GM18868 (cell line): ENCODE measurements around the gene CTSA.

Experiments used
- ATAC-seq: cut with Tn5 transposase; IDR thresholded peaks from one replicate; pipeline ENCODE4 v1.9.1; 2021; ENCODE audit warnings: mild to moderate bottlenecking, moderate library complexity; ENCODE audit not compliant: unreplicated experiment

Gene CTSA

DNA sequence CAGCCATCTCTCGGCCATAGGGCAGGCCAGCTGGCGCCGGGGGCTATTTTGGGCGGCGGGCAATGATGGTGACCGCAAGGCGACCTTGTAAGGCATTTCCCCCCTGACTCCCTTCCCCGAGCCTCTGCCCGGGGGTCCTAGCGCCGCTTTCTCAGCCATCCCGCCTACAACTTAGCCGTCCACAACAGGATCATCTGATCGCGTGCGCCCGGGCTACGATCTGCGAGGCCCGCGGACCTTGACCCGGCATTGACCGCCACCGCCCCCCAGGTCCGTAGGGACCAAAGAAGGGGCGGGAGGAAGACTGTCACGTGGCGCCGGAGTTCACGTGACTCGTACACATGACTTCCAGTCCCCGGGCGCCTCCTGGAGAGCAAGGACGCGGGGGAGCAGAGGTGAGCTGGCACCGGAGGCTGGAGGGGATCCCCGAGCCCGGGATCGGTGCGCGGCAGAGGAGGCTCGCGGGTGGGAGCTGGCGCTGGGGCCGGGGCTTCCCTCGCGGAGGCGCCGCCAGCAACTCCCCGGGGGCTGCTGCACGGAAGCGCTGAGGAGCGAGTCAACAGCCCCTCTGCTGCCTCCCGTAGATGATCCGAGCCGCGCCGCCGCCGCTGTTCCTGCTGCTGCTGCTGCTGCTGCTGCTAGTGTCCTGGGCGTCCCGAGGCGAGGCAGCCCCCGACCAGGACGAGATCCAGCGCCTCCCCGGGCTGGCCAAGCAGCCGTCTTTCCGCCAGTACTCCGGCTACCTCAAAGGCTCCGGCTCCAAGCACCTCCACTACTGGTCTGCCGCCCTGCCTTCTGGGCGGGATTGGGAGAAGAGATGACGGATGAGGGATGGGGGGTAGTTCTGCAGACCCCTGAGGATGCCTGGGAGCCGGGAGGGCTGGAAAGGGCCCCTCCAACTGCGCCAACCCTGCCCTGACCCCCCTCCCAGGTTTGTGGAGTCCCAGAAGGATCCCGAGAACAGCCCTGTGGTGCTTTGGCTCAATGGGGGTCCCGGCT is at the start of gene CTSA, which contains the start of gene NEURL2:
TSS of gene CTSA (plus strand) at position 351 of the 999 bp plus-strand sequence. CDS start at position 585, 234 bp downstream.
TSS of gene NEURL2 (minus strand) at position 224 of the 999 bp plus-strand sequence. CDS start at position 7, 217 bp downstream.
- ATAC-seq: peak; percentile 81

DNA sequence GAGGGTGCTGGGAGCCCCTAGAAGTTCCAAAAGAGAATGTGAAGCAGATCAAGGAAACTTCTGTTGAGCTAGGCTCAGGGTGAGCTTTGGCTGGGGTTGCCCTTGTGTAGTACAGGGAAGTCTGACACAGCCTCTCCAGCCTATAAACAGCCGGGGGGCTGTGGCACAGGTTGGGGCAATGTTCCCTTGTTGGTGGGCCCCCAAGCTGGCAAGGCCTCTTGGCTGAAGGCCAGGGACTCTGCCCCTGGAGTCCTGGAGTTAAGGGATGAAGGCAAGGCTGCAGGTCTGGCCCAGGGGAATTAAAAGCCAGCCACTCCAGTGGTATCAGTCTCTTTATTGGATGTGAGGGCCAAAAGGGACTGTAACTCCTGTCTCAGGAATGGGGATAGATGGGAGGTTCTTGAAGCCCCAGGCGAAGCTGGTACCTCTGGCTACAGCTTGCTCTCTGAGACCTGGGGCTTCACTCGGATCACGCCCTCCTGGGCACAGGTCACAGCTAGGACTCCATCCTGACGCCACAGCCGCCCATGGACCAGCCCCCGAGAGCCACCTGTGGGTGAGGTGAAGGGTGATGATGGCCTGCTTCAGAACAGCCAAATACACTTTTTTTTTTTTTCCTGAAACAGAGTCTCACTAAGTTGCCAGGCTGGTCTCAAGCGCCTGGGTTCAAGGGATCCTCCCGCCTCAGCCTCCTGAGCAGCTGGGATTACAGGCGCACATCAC is 49.6 kb upstream of the CTSA start:
- ATAC-seq: no peak

DNA sequence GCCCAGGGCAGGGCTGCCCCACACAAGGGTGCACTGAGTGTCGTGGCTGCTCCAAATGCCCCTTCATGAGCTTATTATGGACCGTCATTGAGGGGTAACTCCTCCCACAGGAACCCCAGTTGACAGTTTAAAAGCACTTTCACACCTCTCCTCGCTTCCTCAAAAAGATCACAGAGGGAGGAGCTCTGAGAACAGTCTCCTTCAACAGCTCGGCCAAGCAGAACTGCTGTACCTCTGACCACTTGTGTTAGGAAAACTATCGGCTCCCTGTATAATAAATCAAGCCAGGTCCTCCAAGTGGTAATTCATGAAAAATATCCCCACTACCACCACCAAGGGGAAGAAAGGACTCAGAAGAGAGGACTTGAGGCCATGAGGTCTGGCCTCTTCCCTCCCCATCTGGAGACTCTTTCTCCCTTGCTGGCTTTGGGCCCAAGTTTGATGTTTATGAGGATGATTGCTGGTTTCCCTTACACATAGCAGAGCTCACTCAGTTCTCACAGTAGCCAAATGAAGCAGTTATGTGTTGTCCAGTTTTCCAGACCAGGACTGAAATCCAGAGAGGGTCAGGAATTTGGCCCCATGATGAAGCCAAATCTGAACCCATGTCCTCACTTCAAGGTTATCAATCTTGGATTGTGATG is 48.8 kb upstream of the CTSA start:
- ATAC-seq: peak; percentile 86

DNA sequence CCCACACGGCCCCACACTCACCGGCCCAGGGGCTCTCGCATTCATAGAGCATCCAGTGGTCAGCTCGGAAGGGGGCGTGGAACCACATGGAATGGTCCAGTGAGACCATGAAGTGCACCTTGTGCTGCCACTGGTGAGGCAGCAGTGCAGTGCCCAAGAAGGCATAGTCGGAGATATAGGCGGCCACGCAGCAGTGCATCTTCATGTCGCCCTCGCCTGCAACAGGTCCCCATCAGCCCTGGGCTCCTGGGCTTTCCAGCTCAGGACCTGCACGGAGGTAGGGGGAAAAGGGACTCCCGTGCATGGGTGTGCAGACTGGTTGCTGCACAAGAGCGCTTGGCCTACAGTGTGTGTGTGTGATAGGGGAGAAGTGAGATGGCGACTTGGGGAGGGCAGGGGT is 47.6 kb upstream of the CTSA start:
- ATAC-seq: no peak

DNA sequence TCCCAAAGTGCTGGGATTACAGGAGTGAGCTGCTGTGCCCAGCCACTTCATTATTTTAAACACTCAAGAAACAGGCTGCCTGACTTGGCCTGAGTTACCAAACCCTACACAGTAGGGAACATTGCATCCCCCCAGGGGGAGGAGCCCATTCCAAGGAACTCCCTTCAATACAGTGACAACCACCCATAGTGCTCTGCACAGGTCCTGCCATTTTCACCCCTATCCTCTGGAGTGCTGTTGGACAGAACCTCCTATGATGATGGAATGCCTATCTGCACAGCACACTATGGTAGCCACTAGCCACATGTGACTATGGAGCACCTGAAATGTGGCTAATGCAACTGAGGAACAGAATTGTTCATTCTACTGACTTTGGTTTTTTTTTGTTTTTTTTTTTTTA is 45.7 kb upstream of the CTSA start:
- no peak for ATAC-seq

DNA sequence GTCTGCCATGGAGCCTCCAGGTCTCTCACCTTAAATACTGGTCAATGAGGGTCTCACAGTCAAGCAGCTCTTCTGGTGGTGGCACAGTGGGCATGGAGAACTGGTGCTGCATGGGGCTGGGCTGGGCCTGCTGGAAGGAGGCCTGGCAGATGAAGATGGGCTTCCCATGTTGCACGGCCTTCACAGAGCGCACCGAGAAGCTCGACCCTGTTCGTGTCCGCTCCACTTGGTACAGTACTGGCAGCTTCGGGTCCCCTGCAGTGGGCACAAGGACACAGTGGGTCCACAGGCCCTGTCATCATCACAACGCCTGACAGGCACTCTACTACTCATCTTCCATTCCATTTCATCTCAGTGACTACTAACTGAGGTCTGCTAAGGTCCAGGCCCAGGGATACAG is 42.7 kb upstream of the CTSA start:
- no peak for ATAC-seq

DNA sequence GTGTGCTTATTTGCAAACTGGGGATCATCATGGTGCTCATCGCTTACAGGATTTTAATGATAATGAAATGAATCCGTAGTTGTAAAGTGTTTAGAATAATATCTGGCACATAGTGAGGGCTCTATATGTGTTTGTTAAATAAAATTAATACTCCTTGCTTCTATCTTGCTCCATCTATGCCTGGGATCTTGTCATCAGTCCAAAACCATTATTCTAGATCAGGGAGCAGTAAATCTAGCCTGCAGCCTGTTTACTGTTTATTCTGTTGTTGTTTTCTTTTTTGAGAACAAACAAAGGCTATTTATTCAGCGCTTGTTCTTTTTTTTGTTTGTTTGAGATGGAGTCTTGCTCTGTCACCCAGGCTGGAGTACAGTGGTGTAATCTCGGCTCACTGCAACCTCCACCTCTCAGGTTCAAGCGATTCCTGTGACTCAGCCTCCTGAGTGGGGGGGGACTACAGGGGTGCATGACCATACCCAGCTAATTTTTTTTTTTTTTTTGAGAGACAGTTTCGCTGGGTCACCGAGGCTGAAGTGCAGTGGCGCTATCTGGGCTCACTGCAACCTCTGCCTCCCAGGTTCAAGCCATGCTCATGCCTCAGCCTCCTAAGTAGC is 42.1 kb upstream of the CTSA start:
- ATAC-seq: no peak

DNA sequence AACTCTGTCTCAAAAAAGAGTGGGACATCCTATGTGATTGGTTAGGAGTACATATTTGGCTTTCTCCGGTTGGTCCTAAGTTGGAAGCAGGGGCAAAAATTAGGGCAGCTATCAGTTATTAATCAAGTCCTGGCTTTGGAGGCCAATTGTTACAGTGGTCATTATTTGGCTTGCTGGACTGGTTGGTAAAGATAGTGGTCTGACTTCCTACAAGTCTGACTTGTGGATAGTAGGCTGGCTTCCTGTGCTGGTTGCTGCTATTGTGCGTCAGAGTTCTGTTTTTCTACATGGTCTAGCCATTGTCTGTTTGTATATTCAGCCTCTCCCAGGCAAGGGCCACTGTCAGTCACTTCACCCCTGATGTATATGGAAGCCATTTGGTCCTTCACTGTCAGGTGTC is 40.9 kb upstream of the CTSA start:
- ATAC-seq: no peak

DNA sequence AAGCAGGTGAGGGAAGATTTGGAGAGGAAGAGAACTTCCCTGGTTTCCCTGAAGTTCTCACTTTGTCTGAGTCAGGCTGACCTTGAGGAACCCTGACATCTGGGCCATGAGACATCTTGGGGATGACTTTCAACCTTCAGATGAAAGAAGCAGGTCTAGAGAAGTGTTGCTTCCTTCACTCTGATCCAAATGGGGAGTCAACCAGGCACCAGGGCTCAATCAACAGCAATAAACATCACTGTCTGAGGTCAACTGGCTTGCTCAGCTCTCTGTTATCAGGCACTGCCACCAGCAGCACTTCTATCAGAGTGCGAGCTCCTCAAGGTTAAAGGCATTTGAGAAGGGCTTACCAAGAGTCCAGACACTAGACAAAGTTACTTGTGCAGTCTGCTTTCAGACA is 40.2 kb upstream of the CTSA start:
- no peak for ATAC-seq

DNA sequence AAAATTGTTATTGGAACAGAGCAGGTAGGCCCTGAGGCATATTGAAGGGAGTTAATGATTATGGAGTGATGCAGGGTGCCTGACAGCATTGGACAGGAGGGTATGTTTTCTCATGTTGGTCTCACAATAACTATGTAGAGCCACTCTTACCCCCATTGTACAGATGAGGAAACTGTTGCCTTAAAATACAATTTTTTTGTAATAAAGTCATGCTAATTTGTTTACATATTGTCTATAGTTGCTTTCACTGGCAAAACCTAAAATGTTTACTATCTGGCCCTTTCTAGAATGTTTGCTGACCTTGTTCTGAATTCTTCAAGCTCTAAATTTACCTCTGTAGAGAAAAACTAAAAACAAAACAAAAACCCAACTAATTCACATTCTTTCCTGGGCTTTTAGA is 39.6 kb upstream of the CTSA start:
- ATAC-seq: no peak

DNA sequence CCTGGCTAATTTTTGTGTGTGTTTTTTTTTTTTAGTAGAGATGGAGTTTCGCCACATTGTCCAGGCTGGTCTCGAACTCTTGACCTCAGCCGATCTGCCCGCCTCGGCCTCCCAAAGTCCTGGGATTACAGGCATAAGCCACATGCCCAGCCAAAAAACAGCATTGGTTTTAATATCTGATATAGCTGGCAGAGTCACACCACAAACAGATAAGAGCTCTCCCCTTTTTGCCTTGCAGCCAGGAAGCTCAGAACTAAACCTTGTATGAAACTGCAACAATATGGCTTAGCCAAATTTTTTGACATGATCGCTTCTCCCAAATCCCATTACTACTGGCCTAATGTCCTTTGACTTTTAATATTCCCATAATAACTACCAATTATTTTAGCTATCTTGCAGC is 38.8 kb upstream of the CTSA start:
- ATAC-seq: no peak

DNA sequence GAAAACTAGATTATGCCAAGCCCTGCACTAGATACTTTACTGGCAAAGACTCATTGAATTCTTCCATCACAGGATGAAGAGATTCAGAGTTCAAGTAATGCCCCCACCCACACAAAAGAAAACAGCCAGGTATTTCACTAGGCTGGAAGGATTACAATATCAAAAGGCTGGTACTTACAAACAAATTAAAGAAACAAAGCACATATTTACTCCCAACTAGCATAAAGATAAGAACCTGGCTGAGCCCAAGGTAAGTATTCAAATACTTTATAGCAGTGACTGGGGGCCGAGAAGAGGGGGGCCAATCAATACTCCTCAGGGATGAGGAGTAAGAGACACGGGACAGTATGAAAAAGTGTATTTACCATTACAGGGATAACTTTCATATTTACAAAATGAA is 37.7 kb upstream of the CTSA start:
- no peak for ATAC-seq

DNA sequence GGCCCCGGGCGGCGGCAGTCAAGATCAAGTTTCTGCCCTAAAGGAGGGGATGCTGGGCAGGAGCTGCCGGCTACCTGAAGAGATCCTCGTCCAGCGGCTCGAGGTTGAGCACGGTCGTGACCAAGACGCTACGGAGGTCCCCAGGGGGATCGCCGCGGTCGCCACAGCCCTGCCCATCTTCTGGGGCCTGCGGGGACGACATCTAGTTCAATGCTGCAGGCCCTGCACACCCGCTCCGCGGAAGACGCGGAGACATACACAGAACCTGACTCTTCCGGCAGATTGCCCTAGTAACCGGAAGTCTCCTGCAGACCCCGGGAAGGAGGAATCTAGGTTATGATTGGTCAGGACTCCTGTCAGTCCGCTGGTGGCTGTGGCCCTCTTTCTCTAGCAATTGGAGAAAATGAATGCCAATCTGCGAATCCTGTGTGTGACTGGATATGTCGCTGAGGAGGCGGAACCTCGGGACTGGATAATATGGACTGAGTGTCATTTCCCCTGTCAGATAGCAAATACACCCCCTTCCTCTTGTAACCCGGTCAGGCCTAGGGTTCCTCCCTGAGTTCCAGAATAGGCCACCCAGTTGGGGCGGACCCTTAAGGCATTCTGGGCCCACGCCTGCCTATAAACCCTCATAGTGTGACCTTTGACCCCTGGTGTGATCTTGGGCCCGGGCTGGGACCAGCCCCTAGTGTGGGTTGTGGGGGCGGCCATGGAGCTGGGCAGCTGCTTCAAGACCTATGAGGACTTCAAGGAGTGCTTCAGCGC is 33.8 kb upstream of the CTSA start, which contains the start of the genes ACOT8 and ZSWIM3:
TSS of gene ACOT8 (minus strand) at position 279 of the 768 bp plus-strand sequence. CDS start at position 202, 77 bp downstream.
TSS of gene ZSWIM3 (plus strand) at position 501 of the 768 bp plus-strand sequence. CDS start at position 713, 212 bp downstream.
- peak; percentile 95 for ATAC-seq

DNA sequence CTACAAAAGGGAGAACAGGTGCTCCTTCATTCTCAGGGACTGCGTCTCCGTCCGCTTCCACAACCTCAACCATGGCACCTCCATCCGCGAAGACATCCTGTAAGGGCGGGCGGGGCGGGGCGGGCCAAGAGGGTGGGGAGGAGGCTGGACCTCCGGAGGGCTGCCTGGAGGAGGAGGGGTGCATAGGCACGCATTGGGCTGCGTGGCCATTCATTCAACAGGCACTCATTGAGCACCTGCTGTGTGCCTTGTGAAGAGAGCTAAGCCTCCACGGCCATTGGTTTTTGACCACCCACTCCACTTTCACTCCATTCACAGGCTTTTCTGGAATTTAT is 33.3 kb upstream of the CTSA start:
- ATAC-seq: peak; percentile 20

DNA sequence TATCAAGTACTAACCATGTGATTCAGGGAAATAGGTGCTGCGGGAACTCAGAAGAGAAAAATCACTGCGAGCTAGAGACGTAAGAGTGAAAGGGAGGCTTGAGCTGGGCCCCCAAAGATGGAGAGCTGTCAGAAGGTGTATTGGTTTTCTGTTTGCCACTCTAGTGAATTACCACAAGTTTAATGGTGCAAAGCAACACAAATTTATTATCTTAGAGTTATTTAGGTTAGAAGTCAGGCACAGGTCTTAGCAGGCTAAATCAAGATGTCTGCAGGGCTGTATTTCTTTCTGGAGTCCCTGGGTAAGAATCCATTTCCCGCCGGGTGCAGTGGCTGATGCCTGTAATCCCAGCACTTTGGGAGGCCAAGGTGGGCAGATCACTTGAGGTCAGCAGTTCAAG is 31.2 kb upstream of the CTSA start:
- ATAC-seq: no peak

DNA sequence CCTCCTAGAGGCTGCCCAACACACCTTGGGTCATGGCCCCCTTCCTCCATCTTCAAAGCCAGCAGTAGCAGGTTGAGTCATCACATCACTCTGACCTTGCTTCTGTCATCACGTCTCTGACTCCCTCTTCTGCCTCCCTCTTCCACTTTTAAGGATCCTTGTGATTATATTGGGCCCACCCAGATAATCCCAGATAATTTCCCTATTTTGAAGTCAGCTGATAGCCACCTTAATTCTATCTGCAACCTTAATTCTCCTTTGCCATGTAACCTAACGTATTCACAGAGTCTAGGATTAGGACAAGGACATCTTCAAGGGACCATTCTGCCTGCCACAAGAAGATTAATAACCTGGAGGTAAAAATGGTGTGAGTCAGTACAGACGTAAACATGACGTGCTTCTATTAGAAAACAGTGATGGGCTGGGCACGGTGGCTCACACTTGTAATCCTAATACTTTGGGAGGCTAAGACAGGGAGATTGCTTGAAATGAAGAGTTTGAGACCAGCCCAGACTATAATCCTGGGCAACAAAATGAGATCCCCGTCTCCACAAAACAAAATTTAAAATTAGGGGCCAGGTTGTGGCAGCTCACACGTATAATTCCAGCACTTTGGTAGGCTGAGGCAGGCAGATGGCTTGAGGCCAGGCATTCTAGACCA is 30.4 kb upstream of the CTSA start:
- ATAC-seq: no peak

DNA sequence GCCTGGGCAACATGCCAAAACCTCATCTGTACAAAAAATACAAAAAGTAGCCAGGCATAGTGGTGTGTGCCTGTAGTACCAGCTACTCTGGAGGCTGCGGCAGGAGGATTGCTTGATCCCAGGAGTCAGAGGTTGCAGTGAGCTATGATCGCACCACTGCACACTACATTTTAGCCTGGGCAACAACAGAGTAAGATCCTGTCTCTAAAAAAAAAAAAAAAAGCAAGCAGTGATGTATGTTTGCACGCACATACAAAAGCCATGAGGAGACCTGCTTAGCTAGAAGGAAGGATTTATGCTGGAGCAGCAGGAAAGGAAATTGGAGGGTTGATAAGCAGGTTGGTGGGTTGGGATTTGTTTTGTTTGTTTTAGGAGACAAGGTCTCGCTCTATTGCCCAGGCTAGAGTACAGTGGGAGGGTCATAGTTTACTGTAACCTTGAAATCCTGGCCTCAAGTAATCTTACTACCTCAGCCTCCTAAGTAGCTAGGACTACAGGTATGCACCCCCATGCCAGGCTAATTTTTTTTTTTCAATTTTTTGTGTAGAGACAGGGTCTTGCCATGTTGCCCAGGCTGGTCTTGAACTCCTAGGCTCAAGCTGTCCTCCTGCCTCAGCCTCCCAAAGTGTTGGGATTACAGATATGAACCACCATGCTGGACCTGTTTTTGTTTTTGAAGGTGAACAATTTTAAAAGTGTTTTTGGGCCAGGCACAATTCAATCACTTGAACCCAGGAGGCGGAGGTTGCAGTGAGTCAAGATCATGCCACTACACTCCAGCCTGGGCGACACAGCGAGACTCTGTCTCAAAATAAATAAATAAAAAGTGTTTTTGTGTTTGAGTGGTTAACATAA is 29.7 kb upstream of the CTSA start:
- ATAC-seq: no peak
